Panc1 (cell line): ENCODE measurements around the gene GZF1.

Experiments
- SIN3A ChIP-seq: IDR thresholded peaks from 2 replicates; pipeline ENCODE4 v1.6.1; 2012; ENCODE audit warnings: low read depth, mild to moderate bottlenecking, low read length, moderate library complexity, borderline replicate concordance; ENCODE audit not compliant: insufficient read depth
- TF ChIP-seq, protein P1 (sequence below): fragments of 450-650 bp; IDR thresholded peaks from 2 replicates; pipeline ENCODE4 v1.5.1; 2017; ENCODE audit warnings: mild to moderate bottlenecking

DNA sequence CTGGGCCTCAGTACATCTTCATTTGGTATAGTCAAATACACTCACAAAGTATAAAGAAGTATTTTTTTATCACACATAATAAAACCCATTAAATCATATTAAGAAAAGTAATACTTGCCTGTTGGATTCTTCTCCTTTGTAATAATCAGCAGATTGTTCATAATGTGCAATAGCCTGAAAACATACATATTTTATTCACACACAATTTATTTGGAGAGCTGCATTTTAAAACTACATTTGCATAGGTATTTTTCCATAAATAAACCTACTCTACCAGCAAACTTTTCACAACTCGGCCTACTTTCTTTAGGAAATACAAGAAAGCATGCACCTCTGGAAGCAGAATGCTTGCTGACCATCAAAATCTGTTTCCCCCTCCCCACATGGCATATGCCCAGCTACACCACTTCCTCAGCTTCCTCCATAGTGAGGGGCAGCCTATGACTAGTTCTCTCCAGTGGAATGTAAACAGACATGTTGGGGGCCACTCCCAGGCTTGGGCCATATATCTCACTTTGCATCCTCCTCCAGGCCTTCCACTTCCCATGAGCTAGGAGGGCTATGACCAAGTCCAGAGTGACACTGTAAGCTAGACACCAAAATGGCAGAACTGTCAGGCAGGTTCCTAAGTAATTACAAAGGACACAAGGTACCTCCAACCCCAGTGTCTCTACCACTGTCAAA, 28.3 kb downstream of the GZF1 start:
- TF ChIP-seq, protein P1, sequence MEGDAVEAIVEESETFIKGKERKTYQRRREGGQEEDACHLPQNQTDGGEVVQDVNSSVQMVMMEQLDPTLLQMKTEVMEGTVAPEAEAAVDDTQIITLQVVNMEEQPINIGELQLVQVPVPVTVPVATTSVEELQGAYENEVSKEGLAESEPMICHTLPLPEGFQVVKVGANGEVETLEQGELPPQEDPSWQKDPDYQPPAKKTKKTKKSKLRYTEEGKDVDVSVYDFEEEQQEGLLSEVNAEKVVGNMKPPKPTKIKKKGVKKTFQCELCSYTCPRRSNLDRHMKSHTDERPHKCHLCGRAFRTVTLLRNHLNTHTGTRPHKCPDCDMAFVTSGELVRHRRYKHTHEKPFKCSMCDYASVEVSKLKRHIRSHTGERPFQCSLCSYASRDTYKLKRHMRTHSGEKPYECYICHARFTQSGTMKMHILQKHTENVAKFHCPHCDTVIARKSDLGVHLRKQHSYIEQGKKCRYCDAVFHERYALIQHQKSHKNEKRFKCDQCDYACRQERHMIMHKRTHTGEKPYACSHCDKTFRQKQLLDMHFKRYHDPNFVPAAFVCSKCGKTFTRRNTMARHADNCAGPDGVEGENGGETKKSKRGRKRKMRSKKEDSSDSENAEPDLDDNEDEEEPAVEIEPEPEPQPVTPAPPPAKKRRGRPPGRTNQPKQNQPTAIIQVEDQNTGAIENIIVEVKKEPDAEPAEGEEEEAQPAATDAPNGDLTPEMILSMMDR: no peak
- TF ChIP-seq SIN3A: no peak
